B cell (primary cell): ENCODE results near the gene PFDN1.

ENCODE experiments used
- EZH2 ChIP-seq: IDR thresholded peaks from 2 replicates; pipeline ENCODE4 v1.6.1; 2012; ENCODE audit warnings: borderline replicate concordance, low read depth, mild to moderate bottlenecking, moderate library complexity, low read length; ENCODE audit not compliant: insufficient read depth, poor library complexity, severe bottlenecking
- TF ChIP-seq, protein P1 (sequence below): fragments of 200-600 bp; IDR thresholded peaks from one replicate; pipeline ENCODE4 v1.8.0; 2022; ENCODE audit warnings: antibody characterized with exemption, mild to moderate bottlenecking

DNA sequence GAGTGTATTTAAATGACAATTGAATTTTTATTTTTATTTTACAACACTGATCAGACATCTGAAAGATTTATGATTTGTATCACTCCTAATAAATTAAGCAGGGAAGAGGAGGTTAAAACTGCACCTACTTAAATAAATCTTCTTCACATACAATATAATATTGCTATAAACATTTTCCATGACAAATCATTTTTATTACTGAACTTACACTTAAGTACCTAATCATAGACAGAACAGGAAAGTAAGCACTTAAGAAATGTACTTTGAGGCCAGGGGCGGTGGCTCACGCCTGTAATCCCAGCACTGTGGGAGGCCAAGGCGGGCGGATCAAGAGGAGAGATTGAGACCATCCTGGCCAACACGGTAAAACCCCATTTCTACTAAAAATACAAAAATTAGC is 3.8 kb downstream of the PFDN1 start:
- TF ChIP-seq, protein P1, sequence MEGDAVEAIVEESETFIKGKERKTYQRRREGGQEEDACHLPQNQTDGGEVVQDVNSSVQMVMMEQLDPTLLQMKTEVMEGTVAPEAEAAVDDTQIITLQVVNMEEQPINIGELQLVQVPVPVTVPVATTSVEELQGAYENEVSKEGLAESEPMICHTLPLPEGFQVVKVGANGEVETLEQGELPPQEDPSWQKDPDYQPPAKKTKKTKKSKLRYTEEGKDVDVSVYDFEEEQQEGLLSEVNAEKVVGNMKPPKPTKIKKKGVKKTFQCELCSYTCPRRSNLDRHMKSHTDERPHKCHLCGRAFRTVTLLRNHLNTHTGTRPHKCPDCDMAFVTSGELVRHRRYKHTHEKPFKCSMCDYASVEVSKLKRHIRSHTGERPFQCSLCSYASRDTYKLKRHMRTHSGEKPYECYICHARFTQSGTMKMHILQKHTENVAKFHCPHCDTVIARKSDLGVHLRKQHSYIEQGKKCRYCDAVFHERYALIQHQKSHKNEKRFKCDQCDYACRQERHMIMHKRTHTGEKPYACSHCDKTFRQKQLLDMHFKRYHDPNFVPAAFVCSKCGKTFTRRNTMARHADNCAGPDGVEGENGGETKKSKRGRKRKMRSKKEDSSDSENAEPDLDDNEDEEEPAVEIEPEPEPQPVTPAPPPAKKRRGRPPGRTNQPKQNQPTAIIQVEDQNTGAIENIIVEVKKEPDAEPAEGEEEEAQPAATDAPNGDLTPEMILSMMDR: no peak
- no peak for TF ChIP-seq EZH2
